TTC549 (cell line): ENCODE results near the gene SDS.

Experiments used
- FAIRE-seq: peaks from 2 replicates; lab custom pipeline; 2012; peaks lifted over from hg19 to GRCh38; lab: Jason Lieb, UNC

The SDS gene

DNA sequence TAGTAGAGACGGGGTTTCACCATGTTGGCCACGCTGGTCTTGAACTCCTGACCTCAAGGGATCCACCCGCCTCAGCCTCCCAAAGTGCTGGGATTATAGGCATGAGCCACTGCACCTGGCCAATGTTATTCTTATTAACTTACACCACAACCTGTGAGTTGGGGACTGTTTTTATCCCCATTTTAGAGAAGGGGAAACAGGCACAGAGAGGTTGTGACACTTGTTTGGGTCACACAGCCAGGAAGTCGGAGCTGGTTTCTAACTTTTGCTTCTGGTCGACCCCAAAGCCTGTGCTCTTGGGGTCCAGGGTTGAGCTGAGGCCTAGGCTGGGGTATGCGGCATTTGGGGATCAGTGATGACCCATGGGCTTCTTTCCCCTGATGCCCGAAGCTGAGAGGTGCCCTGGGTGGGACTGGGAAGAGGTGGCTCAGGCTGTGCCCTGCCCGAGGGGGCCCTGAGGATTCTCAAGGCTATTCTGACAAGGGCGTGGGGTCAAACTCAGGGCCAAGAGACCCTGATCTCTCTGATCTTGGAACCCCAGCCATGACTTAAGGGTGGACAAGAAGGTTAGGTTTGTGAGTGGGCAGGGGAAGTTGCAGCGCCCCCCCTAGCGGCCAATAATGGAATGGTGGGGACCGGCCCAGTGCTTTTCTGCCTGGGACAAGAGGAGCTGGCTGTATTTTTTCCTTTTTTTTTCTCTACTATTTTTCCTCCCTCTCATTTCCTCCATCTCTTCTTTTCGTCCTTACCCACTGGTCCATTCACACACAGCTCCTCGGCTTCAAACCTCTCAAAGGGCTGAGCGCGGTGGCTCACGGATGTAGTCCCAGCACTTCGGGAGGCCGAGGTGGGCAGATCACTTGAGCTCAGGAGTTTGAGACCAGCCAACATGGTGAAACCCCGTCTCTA, 21.5 kb upstream of the SDS start:
- FAIRE-seq: no peak

DNA sequence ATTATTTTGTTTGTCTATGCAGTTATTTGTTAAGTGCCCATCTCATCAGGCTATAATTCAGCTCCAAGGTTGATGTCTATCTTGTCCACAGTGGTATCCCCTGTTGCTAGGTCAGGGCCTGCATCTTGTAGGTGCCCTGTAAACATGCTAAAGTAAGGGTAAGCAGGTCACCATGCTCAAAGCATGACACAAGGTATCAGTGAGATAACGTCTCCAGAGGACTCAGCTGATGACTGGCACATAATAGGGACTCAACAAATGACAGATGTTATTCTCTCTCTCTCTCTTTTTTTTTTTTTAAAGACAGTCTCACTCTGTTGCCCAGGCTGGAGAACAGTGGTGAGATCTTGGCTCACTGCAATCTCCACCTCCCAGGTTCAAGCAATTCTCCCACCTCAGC, 20.8 kb upstream of the SDS start:
- FAIRE-seq: no peak

DNA sequence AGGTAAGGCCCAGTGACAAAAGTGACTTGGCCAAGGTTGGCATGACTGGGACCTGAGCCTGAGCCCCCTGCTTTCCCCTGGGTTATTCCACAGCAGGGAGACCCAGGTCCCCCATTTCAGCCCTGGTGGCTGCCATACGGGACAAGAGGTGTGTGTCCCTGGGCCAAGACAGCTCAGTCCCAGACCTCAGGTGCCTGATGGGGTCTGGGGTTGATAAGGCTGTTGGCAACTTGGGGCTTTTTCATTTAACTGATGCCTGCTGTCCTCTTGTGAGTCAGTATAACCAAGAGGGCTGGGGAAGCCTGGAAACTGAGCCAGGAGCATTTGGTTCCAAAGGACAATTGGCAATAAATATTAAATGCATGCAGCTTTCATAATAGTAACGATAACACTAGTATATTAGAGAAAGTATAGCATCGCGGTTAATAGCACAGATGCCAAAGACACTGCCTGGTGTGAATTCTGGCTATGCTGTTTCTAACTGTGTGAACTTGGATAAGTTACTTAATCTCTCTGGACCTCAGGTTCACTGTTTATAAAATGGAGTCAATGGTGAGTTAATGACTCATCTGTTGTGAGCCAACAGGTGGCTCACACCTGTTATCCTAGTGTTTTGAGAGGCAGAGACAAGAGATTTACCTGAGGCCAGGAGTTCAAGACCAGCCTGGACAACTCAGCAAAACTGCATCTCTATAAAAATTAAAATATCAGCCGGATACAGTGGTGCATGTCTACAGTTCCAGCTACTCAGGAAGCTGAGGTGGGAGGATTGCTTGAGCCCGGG, 19.4 kb upstream of the SDS start:
- FAIRE-seq: no peak

DNA sequence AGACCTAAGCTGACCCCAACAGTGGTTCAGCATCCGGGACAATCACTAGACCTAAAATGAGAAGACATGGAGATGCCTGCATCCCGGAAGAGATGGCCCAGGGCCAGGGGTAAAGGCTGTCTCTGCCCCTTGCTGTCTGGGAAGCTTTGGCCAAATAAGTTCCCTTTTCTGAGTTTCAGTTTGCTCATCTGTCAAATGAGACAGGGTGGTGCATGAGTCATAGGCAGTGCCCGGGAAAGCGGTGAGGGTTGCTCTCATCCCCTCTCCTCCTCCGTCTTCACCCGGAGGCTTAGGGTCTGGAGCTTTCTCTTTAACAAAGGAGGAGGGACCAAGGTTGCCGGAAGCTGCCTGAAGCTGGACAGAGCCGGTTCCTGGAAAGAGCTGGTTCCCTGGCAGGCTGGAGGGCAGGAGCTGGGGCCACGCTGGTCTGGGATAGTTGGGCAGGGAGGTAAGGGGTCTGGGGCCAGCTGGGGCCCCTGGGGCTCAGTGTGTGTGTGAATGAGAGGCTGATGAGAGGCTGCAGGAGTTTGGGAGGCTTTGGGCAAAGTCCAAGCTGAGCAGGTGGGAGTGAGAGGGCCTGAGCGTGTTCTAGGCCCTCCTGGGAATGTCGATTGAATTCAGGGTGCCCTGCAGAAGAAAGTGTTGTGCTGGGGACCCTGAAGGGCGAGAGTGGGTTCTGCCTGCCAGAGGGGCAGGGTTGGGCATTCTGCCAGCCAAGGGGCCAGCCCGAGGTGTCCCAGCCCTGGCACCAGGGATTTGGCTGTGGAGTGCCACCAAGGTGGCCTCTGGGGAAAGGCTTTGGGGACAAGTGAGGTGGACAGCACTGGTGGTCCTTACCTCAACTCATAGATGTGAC, 18.6 kb upstream of the SDS start, which contains the start of gene SDSL:
Gene SDSL, plus strand, starts transcription at position 351 of the 856 bp plus-strand sequence. CDS start 5,603 bp downstream, outside the sequence.
- FAIRE-seq: no peak

DNA sequence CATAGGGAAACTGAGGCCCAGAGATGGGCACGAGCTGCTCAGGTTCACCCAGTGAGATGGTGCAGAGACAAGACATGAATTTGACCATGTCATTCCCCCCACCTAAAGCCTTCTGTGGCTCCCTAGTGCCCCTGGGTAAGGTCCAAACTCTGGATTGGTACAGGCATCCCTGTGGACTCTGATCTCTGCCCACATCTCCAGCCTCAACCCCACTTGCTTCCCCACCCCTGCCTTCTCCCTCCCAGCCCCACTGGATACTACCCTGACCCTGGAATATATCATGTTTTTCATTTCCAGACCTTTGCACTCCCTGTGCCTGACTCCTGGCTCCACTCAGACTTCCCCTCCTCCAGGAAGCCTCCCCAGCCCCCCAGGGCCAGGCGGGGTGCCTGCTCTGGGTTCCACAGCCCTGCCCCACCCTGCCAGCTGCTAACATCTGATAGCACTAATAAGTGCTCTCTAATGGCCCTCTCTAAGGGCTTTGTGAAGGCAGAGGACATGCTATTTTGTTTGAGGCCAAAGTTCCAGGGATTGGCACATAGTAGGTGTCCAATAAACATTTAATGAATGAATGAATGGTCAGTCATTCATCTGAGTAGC, 17.4 kb upstream of the SDS start:
- FAIRE-seq: no peak

DNA sequence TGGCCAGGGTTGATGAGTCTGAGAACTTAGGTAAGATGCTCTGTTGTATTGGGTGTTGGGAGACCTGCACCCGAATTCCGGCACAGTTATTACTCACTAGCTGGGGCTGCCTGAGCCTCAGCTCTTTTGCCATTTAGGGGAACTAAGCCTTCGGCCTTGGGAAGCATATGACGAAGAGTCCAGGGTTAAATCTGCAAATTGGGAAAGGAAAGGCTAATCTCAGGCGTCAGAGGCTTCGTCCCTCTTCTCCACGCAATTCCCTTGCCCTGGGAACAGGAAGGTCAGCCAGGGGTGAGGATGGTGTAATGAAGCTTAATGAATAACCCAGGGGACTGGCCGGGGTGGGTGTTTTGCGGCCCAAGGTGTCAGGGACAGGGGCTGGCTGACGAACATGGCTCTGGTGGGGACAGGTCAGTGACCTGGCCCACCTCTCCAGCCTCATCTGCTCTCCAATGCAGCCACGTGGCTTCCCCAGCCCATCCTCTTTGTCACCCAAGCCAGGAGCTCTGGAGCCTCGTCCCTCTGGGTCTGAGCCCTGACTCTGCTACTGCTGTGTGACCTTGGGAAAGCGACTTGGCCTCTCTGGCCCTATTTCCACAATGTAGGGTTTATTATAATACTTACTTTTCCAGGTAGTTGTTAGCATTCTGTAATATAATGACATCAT, 14.7 kb upstream of the SDS start:
- FAIRE-seq: no peak

DNA sequence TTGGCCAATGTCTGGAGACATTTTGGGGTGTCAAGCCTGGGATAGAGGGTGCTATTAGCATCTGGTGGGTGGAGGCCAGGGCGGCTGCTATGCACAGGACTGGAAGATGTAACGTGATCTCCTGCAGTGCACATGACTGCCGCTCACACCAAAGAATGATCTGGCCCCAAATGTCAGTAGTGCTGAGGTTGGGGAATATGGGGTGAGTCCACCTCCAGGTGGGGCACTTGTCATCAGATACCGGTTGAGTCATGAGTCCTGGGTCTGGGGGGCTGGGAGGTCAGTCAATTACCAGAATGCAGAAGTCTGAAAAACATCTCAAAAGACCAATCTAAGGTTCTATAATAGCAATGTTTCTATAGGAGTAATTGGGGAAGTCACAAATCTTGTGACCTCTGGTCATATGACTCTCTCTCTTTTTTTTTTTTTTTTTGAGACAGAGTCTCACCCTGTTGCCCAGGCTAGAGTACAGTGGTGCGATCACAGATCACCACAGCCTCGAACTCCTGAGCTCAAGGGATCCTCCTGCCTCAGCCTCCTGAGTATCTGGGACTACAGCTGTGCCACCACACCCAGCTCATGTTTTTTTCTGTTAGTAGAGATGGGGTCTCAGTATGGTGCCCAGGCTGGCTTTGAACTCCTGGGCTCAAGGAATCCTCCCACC, 12.5 kb upstream of the SDS start:
- no peak for FAIRE-seq

DNA sequence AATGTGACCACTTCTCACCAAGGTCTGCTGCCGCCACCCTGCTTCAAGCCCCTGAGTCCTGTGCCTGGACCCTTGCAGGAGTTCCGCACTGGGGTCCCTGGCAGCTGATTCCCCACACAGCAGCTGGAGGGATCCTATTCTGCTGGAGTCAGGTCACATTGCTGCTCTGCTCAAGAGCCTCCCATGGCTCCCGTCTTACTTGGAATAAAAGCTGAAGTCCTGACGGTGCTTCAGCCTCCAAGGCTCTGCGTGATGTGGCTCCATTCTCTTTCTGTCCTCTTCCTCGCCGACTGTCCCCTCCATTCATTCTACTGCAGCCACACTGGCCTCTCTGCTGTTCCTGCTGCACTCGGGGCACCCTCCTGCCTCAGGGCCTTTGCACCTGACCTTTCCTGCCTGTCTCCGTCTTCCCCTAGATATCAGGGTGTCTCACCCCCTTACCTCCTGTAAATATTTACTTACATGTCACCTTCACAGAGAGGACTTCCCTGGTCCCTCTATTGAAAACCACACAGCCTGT, 10.9 kb upstream of the SDS start:
- no peak for FAIRE-seq

DNA sequence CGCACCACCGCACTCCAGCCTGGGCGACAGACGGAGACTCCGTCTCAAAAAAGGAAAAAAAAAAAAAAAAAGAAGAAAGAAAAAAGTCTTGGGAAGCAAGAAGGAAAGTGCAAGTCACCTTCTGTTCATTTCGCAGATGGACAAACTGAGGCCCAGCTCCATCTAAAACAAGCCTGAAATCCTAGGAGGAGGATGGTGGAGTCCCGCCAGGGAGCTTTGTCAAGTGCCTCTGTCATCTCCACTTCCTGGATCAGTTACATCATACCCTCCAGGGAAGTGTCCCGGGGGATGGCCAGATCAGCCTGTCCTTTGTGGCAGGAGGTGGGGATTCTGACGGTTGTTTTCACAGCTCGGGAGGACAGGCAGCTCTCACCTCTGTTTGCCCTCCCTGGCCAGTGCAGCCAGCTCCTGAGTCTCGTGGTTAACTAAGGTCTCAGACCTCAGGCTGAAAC, 9.8 kb upstream of the SDS start:
- no peak for FAIRE-seq

DNA sequence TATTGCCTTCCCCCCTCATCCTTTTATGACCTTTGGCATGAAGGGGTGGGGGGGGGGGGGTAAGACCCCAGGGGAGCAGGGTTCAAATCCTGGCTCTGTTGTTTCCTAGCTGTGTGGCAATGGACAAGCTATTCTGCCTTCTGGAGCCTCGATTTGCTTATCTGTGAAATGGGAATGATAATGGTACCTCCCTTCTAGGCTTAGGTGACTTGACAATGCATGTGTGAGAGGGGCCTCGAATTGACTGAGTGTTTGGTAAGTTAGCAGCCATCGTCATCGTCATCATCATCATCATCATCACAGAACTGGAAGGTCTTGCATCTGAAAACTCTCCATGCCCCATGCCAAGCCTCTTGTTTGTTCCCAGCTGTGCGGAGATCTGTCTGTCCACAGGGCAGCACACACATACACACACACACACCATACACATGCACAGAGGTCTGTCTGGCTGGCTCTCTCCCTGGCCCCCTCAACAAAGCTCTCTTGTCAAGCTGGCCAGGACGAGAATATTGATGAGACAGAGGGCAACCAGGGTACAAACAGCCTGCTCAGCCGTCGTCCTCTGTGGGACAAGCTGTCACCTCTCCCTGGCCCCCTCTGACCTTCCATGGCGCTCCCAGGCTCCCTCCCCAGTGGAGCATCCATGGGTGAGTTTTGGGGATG, 5.9 kb upstream of the SDS start:
- no peak for FAIRE-seq

DNA sequence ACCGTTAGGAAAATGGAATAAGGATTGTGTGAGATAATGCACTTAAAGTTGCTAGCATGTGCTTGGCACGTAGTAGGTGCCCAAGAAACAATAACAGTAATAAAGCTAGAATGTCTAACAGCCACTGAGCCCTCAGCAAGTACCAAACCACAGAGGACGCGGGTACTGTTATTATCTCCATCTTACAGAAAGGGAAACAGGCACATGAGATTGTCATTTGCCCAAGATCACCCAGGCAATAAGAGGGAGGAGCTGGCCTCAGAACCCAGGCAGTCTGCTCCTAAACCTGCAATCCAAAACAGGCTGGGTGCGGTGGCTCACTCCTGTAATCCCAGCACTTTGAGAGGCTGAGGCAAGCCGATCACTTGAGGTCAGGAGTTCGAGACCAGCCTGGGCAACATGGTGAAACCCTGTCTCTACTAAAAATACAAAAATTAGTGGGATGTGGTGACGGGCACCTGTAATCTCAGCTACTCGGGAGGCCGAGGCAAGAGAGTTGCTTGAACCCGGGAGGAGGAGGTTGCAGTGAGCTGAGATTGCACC, 5.1 kb upstream of the SDS start:
- FAIRE-seq: no peak

DNA sequence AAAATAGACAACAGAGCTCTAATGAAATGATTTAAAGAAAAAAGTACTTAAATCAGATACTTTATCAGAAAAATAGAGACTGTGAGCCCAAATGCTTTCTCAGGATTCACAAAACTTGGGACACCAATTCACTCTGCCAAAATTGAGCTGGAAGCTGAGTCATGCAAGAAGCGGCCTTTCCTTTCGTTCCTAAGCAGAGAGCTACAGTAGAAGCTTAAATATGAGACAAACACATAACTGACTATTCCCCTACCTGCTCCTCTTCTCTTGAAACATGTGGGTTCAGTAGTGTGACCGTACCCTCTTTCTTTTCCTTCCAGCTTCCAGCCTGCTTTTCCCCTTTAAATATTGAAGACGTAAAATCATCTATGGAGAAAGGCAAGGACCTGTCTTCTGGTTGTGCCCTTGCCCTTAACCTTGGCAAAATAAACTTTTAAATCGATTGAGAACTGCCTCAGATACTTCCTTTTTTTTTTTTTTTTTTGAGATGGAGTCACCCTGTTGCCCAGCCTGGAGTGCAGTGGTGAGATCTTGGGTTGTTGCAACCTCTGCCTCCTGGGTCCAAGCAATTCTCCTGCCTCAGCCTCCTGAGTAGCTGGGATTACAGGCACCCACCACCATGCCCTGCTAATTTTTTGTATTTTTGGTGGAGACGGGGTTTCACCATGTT, 4.4 kb upstream of the SDS start:
- FAIRE-seq: no peak

DNA sequence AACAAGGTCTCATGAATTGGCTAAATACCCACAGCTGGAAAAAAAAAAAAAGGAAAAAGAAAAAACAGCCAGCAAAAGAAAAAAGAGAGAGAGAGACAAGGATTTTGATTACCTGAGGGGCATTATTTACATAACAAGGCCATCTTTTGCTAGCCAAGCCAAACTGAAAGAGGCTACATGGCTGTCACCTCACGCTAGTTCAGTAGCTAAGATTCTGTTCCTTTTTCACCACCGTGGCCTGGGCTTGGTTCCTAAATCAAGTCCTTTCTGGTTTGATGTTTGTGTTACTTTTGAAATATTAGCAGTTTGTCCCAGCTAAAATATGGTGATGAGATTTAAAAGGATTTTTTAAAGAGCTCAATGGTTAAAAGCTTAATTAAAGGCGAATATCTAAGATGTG, 2.0 kb upstream of the SDS start:
- no peak for FAIRE-seq

DNA sequence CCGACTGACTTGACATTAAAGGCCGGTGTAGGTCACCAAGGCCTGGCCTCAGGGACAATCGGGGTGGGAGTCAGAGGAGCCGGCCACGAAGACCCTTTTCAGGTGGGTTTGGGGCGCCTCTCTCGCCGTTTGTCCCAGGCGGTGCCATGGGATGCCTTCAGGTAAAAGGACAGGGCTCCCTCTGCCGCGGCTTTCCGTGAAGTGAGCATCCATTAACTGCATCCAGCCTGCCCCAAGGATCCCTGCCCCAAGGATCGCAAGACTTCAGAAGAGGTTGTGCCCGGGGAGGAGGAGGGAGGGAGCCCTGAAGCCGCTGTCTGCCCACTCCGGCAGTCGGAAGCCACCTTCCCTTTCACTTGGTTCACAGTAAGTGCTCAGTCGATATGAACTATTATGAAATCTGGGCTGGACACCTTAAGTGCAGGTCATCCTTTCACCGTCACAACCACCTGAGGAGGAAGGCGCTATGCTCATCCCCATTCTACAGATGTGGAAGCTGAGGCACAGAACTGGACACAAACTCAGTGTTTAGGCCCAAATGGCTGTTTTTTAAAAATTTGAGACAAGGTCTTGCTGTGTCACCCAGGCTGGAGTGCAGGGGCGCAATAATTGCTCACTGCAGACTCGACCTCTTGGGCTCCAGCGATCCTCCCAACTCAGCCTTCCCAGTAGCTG, 964 bp downstream of the SDS start:
- no peak for FAIRE-seq

DNA sequence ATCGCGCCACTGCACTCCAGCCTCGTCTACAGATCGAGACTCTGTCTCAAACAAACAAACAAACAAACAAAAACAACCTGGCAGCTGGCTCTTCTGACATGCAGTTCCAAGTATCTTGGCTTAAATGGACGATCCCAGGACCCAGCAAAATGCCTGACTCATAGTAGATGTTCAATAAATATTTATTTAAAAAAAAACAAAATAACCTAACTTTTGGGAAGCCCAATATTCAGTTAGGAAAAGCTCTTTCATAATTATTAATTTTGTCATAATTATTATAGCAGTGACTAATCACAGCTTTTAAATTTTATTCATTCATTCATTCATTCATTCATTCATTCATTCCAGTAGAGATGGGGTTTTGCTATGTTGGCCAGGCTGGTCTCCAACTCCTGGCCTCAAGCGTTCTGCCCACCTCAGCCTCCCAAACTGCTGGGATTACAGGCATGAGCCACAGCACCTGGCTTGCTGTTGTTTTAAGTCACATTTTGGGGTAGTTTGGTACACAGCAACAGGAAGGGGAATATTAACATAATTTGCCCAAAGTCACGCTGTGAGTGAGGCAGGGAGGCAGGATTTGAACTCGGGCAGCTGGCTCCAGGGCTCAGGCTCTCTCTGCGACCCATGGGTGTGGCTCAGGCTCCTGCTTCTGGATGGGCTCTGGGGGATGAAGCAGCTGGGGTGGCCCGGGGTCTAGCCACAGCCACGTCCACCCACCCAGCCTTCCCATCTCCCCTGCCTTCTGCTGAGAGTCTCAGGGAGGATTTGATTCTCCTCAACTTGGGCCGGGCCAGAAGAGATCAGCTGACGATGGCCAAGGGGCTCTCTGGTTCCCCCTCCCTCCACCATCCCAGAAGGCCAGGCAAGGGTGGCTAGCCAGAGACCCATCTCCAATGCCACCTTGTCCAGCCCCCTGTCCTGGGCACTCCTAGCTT, 2.4 kb downstream of the SDS start:
- no peak for FAIRE-seq

DNA sequence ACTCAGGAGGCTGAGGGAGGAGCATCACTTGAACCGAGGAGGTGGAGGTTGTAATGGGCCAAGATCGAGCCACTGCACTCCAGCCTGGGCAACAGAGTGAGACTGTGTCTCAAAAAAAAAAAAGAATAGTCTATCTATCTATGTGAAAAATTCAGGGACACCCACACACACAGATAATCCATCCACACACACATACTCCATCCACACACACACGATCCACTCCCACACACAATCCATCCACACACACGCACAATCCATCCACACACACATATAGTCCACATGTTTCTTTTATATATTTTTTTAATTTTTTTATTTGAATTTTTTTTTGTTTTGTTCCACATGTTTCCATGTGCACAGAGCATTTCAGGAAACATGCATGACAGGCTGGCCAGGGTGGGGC, 3.3 kb downstream of the SDS start:
- no peak for FAIRE-seq

DNA sequence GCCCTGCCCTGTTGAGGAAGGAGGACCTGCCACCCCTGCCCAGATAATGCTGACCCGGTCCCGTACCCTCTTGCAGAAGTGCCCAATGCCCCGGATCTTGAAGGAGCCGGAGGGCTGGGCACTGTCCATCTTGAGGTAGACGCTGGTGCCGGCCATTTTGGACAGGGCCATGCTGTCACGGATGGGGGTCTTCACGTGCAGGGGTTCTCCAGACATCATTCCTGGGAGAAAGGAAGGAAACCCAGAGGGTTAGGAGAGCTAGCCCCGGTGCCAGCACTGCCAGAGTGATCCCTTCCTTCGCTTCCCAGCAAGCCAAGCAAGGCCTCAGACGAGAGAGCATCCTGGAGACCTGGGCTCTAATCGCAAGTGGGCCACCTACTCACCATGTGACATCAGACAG, 4.2 kb downstream of the SDS start:
- FAIRE-seq: no peak
